Endothelial cell of umbilical vein (primary cell): ENCODE data around the gene UBE4B. TPM values are rescaled to one million over a fixed set of nuclear protein-coding genes. Genes with fewer than 3 reads are reported as not detected.

Experiments
- BruUV-seq: library from RNA; stranded (reverse); fragments of 400-500 nt; replicated peaks from 2 replicates; lab custom pipeline; 2021; lab: Mats Ljungman, UMichigan
- CTCF ChIA-PET: fragments of 300-600, 350-600 bp; sonication (Branson Sonifier 250); formaldehyde crosslinking; loops from one replicate; lab custom pipeline; 2021; ENCODE audit warnings: antibody characterized with exemption, inconsistent platforms; lab: Charles Lee
- POLR2A ChIA-PET: fragments of 300-600, 350-600 bp; sonication (Branson Sonifier 250); formaldehyde crosslinking; loops from one replicate; lab custom pipeline; 2021; ENCODE audit warnings: antibody characterized with exemption, inconsistent platforms; lab: Charles Lee
- DNase-seq: peaks from one replicate; pipeline ENCODE4 v3.0.0-alpha.2; 2011; ENCODE audit warnings: low read depth, low spot score
- FAIRE-seq: peaks from 2 replicates; lab custom pipeline; 2011; peaks lifted over from hg19 to GRCh38; lab: Jason Lieb, UNC
- H2AFZ ChIP-seq: 2 replicates; pipeline ENCODE4 v1.6.0; 2012; ENCODE audit warnings: low read depth, low read length, control low read depth, inconsistent platforms
- H3K27ac ChIP-seq: 2 replicates; pipeline ENCODE4 v1.5.1; 2011; ENCODE audit warnings: low read depth, mild to moderate bottlenecking, control low read depth, low read length, moderate library complexity; ENCODE audit not compliant: insufficient read depth
- H3K27me3 ChIP-seq, 2 experiments: 2 replicates each; pipeline versions ENCODE4 v1.6.0 to v1.6.1; 2011; ENCODE audit warnings: low read length in 2 of 2, mixed read lengths in 1 of 2; ENCODE audit not compliant: control insufficient read depth in 2 of 2, insufficient read depth in 2 of 2
- H3K36me3 ChIP-seq, 2 experiments: 2 replicates in 1 of 2; 3 replicates in 1 of 2; pipeline ENCODE4 v1.5.1; 2011; ENCODE audit warnings: low read length in 2 of 2, mild to moderate bottlenecking in 1 of 2, moderate library complexity in 1 of 2; ENCODE audit not compliant: control insufficient read depth in 2 of 2, insufficient read depth in 2 of 2; ENCODE audit errors: extremely low read depth in 1 of 2
- H3K4me1 ChIP-seq: 3 replicates; pipeline ENCODE4 v1.5.1; 2011; ENCODE audit warnings: mild to moderate bottlenecking, low read length; ENCODE audit not compliant: control insufficient read depth, insufficient read depth; ENCODE audit errors: extremely low read depth
- H3K4me2 ChIP-seq: 2 replicates; pipeline ENCODE4 v1.6.1; 2011; ENCODE audit warnings: low read length, control low read depth, mixed read lengths; ENCODE audit not compliant: insufficient read depth
- H3K4me3 ChIP-seq, 3 experiments: fragments of 200-600 bp in 1 of 3; sonication (generic), shearing (Covaris generic) in 1 of 3; replicated peaks in 1 of 3; 2 replicates each; pipeline ENCODE4 v1.5.1; 2011 to 2016; ENCODE audit warnings: control low read depth in 3 of 3, low read length in 3 of 3, mild to moderate bottlenecking in 2 of 3, inconsistent platforms in 1 of 3, low read depth in 1 of 3, moderate library complexity in 1 of 3; ENCODE audit not compliant: insufficient read depth in 1 of 3
- H3K79me2 ChIP-seq: 2 replicates; pipeline ENCODE4 v1.6.0; 2012; ENCODE audit warnings: low read length, inconsistent platforms; ENCODE audit not compliant: control insufficient read depth, insufficient read depth
- H3K9ac ChIP-seq: replicated peaks from 2 replicates; pipeline ENCODE3; 2011; ENCODE audit warnings: low read length, control low read depth; ENCODE audit not compliant: insufficient read depth; ENCODE audit errors: extremely low read depth
- H3K9me1 ChIP-seq: replicated peaks from 3 replicates; pipeline ENCODE4 v1.6.0; 2011; ENCODE audit warnings: mild to moderate bottlenecking, low read length; ENCODE audit not compliant: control insufficient read depth, insufficient read depth; ENCODE audit errors: extremely low read depth
- H3K9me3 ChIP-seq: replicated peaks from 2 replicates; pipeline ENCODE4 v1.5.1; 2012; ENCODE audit warnings: low read length, inconsistent platforms; ENCODE audit not compliant: control insufficient read depth, insufficient read depth
- H4K20me1 ChIP-seq: replicated peaks from 2 replicates; pipeline ENCODE3; 2011; ENCODE audit warnings: mild to moderate bottlenecking, low read length; ENCODE audit not compliant: control insufficient read depth, insufficient read depth; ENCODE audit errors: extremely low read depth
- CTCF ChIP-seq, 2 donors: IDR thresholded peaks; 1 replicate in 1 of 2; 2 replicates in 1 of 2; pipeline ENCODE4 v1.5.1; 2011; ENCODE audit warnings: low read length in 2 of 2, mild to moderate bottlenecking in 2 of 2, moderate library complexity in 2 of 2, control low read depth in 1 of 2, inconsistent platforms in 1 of 2, low read depth in 1 of 2; ENCODE audit not compliant: insufficient read depth in 1 of 2; ENCODE audit errors: extremely low read depth in 1 of 2
- EZH2 ChIP-seq: IDR thresholded peaks from 2 replicates; pipeline ENCODE4 v1.6.1; 2012; ENCODE audit warnings: borderline replicate concordance, low read depth, mild to moderate bottlenecking, moderate library complexity, low read length, inconsistent platforms; ENCODE audit not compliant: severe bottlenecking
- FOS ChIP-seq: IDR thresholded peaks from 2 replicates; pipeline ENCODE4 v1.6.1; 2011; ENCODE audit warnings: mild to moderate bottlenecking, low read length, moderate library complexity, borderline replicate concordance; ENCODE audit not compliant: insufficient read depth
- GATA2 ChIP-seq: IDR thresholded peaks from 2 replicates; pipeline ENCODE4 v1.7.0; 2011; ENCODE audit warnings: low read depth, mild to moderate bottlenecking, moderate library complexity, mixed read lengths, low read length; ENCODE audit not compliant: insufficient read length, insufficient read depth
- JUN ChIP-seq: IDR thresholded peaks from 2 replicates; pipeline ENCODE4 v1.6.1; 2011; ENCODE audit warnings: borderline replicate concordance, low read depth; ENCODE audit not compliant: insufficient read length, insufficient read depth
- MAX ChIP-seq: IDR thresholded peaks from 2 replicates; pipeline ENCODE4 v1.6.1; 2011; ENCODE audit not compliant: insufficient read depth, insufficient read length
- MYC ChIP-seq: IDR thresholded peaks from one replicate; pipeline ENCODE4 v1.6.1; 2011; ENCODE audit warnings: mild to moderate bottlenecking, low read depth, low read length
- POLR2A ChIP-seq: IDR thresholded peaks from 2 replicates; pipeline ENCODE4 v1.6.1; 2012; ENCODE audit warnings: low read depth, mild to moderate bottlenecking, control low read depth, low read length
- POLR2AphosphoS5 ChIP-seq: IDR thresholded peaks from 2 replicates; pipeline ENCODE4 v1.6.1; 2012; ENCODE audit warnings: low read depth, mild to moderate bottlenecking, control low read depth, low read length, moderate library complexity; ENCODE audit not compliant: insufficient read depth
- dilution Hi-C: fragments of 300-500 bp; cut with MboI; formaldehyde crosslinking; loops from one replicate; pipeline ENCODE4 v1.15.0; 2019; ENCODE audit warnings: low sequenced_read_pairs; ENCODE audit not compliant: extremely low pct_ligation_motif_present
- intact Hi-C: fragments of 100-400 bp; cut with micrococcal nuclease; formaldehyde crosslinking; loops from one replicate; pipeline ENCODE4 v1.10.0; 2022
- polyA plus RNA-seq, 4 experiments: library from polyadenylated mRNA; depleted of rRNA in 3 of 4; stranded (reverse) in 3 of 4; unstranded in 1 of 4; fragments of >200 nt; gene quantifications; 2 replicates each; pipeline versions ENCODE4 v1.2.1 to v1.2.3, GENCODE V29; 2011 to 2012; ENCODE audit warnings: missing spikeins in 1 of 4
- total RNA-seq: library from RNA; stranded (reverse); gene quantifications from 2 replicates; pipeline ENCODE4 v1.2.3, GENCODE V29; 2021

The UBE4B gene
- total and polyA plus RNA-seq, 2 donors (not counting 3 experiments of a cell fraction or from before 2014, with no cell fraction given): 17.8 to 54.5 TPM

- no peaks in the 10 kb centered on the region for H4K20me1 ChIP-seq
- no peak overlapping the region for H3K9ac ChIP-seq
- no peaks in the 10 kb centered on the region for H3K4me1 ChIP-seq
- BruUV-seq: no TSS peak
- no peak overlapping the region for H3K4me2 ChIP-seq
- H3K27me3 ChIP-seq: peaks cover 5 to 6% of the 10 kb centered on the region in 2 experiments
- H3K36me3 ChIP-seq: no peaks in the 10 kb centered on the region
- H3K27ac ChIP-seq: no peak overlapping the region
- ChIA-PET POLR2A (no interaction called here), CTCF (interaction anchor here (2.2 kb wide), 1 partner anchor 10 kb away, joined by 10 read pairs; the partner anchor contains the start of gene KIF1B)
- no peak overlapping the region for H2AFZ ChIP-seq
- intact Hi-C loops (no loop called here), dilution Hi-C loops (no loop called here)
- H3K9me1 ChIP-seq: no peaks in the 10 kb centered on the region
- FAIRE-seq (no peak), DNase-seq (no peak)
- no peak overlapping the region for H3K4me3 ChIP-seq
- no peaks in the 10 kb centered on the region for H3K79me2 ChIP-seq
- no peaks in the 10 kb centered on the region for H3K9me3 ChIP-seq
- TF ChIP-seq POLR2A (no peak), POLR2AphosphoS5 (no peak), MYC (no peak), EZH2 (no peak), GATA2 (no peak), FOS (no peak), MAX (no peak), JUN (no peak), CTCF (IDR thresholded peaks at IDR 0.05; ENCODE audit: extremely low read depth in 1 of 2, insufficient read depth in 1 of 2, low read depth in 1 of 2, low read length in 2 of 2) (no peak)
These were observed 167.9 kb downstream of the UBE4B start for GRCh38 chr1:10200620-10201019.
